ENCODE measurements around the gene SLC66A2. TPM values are rescaled to one million over a fixed set of nuclear protein-coding genes. Genes with fewer than 3 reads are reported as not detected.

Gene SLC66A2
- total and polyA plus RNA-seq, 2 of the 13 experiments (the other 11 are each of a cell fraction or from before 2014, with no cell fraction given) = 33.5 to 41.9 TPM

DNA sequence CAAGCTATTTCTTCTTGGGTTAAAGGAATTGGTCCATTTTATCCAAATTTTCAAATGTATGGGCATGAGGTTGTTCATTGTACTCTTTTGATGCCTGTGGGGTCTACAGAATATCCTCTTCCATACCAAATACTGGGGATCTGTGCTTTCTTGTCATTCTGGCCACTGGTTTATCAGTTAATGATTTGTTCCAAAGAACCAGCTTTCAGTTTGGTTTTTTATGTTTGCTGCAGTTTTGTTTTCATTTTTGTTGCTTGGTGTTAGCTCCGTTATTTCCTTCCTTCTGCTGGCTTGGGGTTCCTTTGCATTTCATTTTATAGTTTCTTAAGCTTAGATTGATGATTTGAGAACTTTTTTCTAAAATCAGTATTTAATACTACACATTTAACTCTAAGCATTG lies 45.5 kb downstream of the SLC66A2 start (continued):
- TF ChIP-seq BORCS8-MEF2B (CRISPR knock-in tag; IDR thresholded peaks at IDR 0.05) (no peak), AHDC1 (CRISPR knock-in tag; IDR thresholded peaks at IDR 0.05; ENCODE audit: borderline replicate concordance) (no peak), ZNF7 (CRISPR knock-in tag; IDR thresholded peaks at IDR 0.05) (no peak), AKAP8 (CRISPR knock-in tag; IDR thresholded peaks at IDR 0.05) (no peak), HOMEZ (CRISPR knock-in tag; IDR thresholded peaks at IDR 0.05; ENCODE audit: low read depth) (no peak), FOXC1 (CRISPR knock-in tag; IDR thresholded peaks at IDR 0.05; ENCODE audit: borderline replicate concordance) (no peak), PPARG (CRISPR knock-in tag; conservative IDR thresholded peaks at IDR 0.05) (no peak), GTF3A (CRISPR knock-in tag; conservative IDR thresholded peaks at IDR 0.05) (no peak), POGZ (CRISPR knock-in tag; IDR thresholded peaks at IDR 0.05) (no peak), ZKSCAN8 (CRISPR knock-in tag; IDR thresholded peaks at IDR 0.05; ENCODE audit: borderline replicate concordance) (no peak), NR1H2 (CRISPR knock-in tag; IDR thresholded peaks at IDR 0.05; ENCODE audit: borderline replicate concordance, low read depth) (no peak), ZNF883 (CRISPR knock-in tag; IDR thresholded peaks at IDR 0.05; ENCODE audit: not compliant biosample characterization) (no peak), FLYWCH1 (CRISPR knock-in tag; IDR thresholded peaks at IDR 0.05) (no peak)
- TF ChIP-seq, protein P1, sequence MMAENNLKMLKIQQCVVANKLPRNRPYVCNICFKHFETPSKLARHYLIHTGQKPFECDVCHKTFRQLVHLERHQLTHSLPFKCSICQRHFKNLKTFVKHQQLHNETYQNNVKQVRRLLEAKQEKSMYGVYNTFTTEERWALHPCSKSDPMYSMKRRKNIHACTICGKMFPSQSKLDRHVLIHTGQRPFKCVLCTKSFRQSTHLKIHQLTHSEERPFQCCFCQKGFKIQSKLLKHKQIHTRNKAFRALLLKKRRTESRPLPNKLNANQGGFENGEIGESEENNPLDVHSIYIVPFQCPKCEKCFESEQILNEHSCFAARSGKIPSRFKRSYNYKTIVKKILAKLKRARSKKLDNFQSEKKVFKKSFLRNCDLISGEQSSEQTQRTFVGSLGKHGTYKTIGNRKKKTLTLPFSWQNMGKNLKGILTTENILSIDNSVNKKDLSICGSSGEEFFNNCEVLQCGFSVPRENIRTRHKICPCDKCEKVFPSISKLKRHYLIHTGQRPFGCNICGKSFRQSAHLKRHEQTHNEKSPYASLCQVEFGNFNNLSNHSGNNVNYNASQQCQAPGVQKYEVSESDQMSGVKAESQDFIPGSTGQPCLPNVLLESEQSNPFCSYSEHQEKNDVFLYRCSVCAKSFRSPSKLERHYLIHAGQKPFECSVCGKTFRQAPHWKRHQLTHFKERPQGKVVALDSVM (CRISPR knock-in tag; IDR thresholded peaks at IDR 0.05) = no peak
